Loucy (cell line): Measurements from ENCODE around the gene CRTAC1.

Experiments
- H2AFZ ChIP-seq: fragments of 200-600 bp; sonication (generic); 2 replicates; pipeline ENCODE4 v1.6.0; 2016; ENCODE audit warnings: antibody characterized with exemption, mild to moderate bottlenecking, low read length, moderate library complexity
- H3F3A ChIP-seq: fragments of 200-600 bp; 2 replicates; pipeline ENCODE4 v1.6.0; 2016; ENCODE audit warnings: antibody characterized with exemption, low read depth, mild to moderate bottlenecking
- H3K27me3 ChIP-seq: fragments of 200-600 bp; sonication (generic); 2 replicates; pipeline ENCODE4 v1.6.1; 2014; ENCODE audit warnings: low read length, mild to moderate bottlenecking; ENCODE audit not compliant: insufficient read depth, poor library complexity, severe bottlenecking
- H3K36me3 ChIP-seq: fragments of 200-600 bp; sonication (generic); 2 replicates; pipeline ENCODE4 v1.6.1; 2016; ENCODE audit warnings: low read length; ENCODE audit not compliant: insufficient read depth
- H3K4me1 ChIP-seq: fragments of 200-600 bp; sonication (generic); 2 replicates; pipeline ENCODE4 v1.5.1; 2014; ENCODE audit warnings: low read length, mild to moderate bottlenecking; ENCODE audit not compliant: insufficient read depth, poor library complexity, severe bottlenecking
- H3K4me2 ChIP-seq: fragments of 200-600 bp; sonication (generic); 2 replicates; pipeline ENCODE4 v1.6.0; 2014; ENCODE audit warnings: antibody characterized with exemption, low read length, low read depth, mild to moderate bottlenecking; ENCODE audit not compliant: poor library complexity, severe bottlenecking
- H3K4me3 ChIP-seq: fragments of 200-600 bp; sonication (generic); 2 replicates; pipeline ENCODE4 v1.5.1; 2014; ENCODE audit warnings: low read length, mild to moderate bottlenecking, mixed read lengths; ENCODE audit not compliant: poor library complexity, severe bottlenecking
- H3K79me2 ChIP-seq: fragments of 200-600 bp; sonication (generic); 2 replicates; pipeline ENCODE4 v1.6.1; 2014; ENCODE audit warnings: low read length; ENCODE audit not compliant: insufficient read depth
- H3K9ac ChIP-seq: fragments of 200-600 bp; sonication (generic); 2 replicates; pipeline ENCODE4 v1.6.0; 2014; ENCODE audit warnings: mild to moderate bottlenecking, low read depth, low read length, moderate library complexity; ENCODE audit not compliant: poor library complexity, severe bottlenecking
- H3K9me2 ChIP-seq: fragments of 200-600 bp; sonication (generic); replicated peaks from 2 replicates; pipeline ENCODE4 v1.6.1; 2016; ENCODE audit warnings: low read depth, low read length, mixed read lengths
- H3K9me3 ChIP-seq: fragments of 200-600 bp; sonication (generic); 2 replicates; pipeline ENCODE4 v1.6.1; 2014; ENCODE audit warnings: mild to moderate bottlenecking, antibody characterized with exemption, low read length, low read depth; ENCODE audit not compliant: insufficient read depth
- H4K20me1 ChIP-seq: fragments of 200-600 bp; sonication (generic); 2 replicates; pipeline ENCODE4 v1.6.0; 2014; ENCODE audit warnings: antibody characterized with exemption, low read length, mild to moderate bottlenecking; ENCODE audit not compliant: insufficient read depth, poor library complexity, severe bottlenecking
- EZH2phosphoT487 ChIP-seq: fragments of 200-600 bp; IDR thresholded peaks from 2 replicates; pipeline ENCODE4 v1.6.1; 2018; ENCODE audit warnings: antibody characterized with exemption, mild to moderate bottlenecking, moderate library complexity, borderline replicate concordance
- TF ChIP-seq, protein P1 (sequence below): fragments of 200-600 bp; sonication (generic); conservative IDR thresholded peaks from 2 replicates; pipeline ENCODE4 v1.5.1; 2014; ENCODE audit warnings: mild to moderate bottlenecking, antibody characterized with exemption, low read length

CRTAC1 gene

DNA sequence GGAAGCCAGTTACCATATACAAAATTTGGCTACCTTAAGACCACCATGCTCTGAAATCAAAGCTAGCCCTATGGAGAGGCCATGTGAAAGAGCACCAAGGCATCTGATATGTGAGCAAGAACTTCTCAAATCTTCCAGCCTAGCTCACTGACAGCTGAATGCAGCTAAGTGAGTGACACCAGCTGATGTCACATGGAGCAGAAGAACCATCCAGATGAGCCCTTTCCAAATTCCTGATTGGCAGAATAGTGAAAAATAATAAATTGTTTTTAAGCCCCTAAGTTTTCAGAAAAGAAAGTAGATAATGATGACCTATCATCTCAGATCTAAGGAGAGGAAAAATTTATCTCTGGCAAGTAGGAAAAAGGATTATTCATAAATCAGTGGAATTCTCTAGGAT is 85.6 kb downstream of the CRTAC1 start:
- Histone ChIP-seq H2AFZ (no peak overlapping the region), H3K9ac (no peak overlapping the region), H3K4me3 (no peak overlapping the region), H3K9me2 (no peaks in the 10 kb centered on the region), H3K4me1 (no peaks in the 10 kb centered on the region), H3K9me3 (no peaks in the 10 kb centered on the region), H3K79me2 (no peaks in the 10 kb centered on the region), H3K27me3 (no peaks in the 10 kb centered on the region), H3F3A (no peaks in the 10 kb centered on the region), H3K4me2 (no peak overlapping the region), H3K36me3 (no peaks in the 10 kb centered on the region), H4K20me1 (no peaks in the 10 kb centered on the region)
- TF ChIP-seq, protein P1, sequence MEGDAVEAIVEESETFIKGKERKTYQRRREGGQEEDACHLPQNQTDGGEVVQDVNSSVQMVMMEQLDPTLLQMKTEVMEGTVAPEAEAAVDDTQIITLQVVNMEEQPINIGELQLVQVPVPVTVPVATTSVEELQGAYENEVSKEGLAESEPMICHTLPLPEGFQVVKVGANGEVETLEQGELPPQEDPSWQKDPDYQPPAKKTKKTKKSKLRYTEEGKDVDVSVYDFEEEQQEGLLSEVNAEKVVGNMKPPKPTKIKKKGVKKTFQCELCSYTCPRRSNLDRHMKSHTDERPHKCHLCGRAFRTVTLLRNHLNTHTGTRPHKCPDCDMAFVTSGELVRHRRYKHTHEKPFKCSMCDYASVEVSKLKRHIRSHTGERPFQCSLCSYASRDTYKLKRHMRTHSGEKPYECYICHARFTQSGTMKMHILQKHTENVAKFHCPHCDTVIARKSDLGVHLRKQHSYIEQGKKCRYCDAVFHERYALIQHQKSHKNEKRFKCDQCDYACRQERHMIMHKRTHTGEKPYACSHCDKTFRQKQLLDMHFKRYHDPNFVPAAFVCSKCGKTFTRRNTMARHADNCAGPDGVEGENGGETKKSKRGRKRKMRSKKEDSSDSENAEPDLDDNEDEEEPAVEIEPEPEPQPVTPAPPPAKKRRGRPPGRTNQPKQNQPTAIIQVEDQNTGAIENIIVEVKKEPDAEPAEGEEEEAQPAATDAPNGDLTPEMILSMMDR: no peak
- TF ChIP-seq EZH2phosphoT487: no peak

DNA sequence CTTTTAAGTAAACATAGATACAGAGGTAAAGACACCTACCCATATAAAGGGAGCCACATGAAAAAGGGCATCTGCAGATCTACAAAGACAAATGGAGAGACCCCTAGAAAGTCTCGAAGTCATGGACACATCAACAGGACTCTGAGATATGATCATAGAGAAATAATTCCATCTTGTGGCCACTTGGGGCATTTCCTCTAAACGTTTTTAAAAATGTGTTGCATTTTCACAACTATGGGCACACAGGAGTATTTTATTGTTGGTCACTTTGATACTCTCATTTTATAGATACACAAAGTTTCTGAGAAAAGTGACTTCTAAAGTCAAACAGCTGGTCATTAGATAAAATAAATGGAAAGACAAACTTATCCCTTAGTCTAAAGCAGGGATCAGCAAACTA is 87.1 kb downstream of the CRTAC1 start:
- Histone ChIP-seq H4K20me1 (no peaks in the 10 kb centered on the region), H3K4me1 (no peaks in the 10 kb centered on the region), H2AFZ (no peak overlapping the region), H3K4me2 (no peak overlapping the region), H3K9me3 (no peaks in the 10 kb centered on the region), H3K4me3 (no peak overlapping the region), H3K9ac (no peak overlapping the region), H3K9me2 (no peaks in the 10 kb centered on the region), H3K27me3 (no peaks in the 10 kb centered on the region), H3F3A (no peaks in the 10 kb centered on the region), H3K79me2 (no peaks in the 10 kb centered on the region), H3K36me3 (no peaks in the 10 kb centered on the region)
- no peak for TF ChIP-seq EZH2phosphoT487
- TF ChIP-seq, protein P1: 0 out of 2 replicates have a peak, but pooled peaks have one; percentile 25

DNA sequence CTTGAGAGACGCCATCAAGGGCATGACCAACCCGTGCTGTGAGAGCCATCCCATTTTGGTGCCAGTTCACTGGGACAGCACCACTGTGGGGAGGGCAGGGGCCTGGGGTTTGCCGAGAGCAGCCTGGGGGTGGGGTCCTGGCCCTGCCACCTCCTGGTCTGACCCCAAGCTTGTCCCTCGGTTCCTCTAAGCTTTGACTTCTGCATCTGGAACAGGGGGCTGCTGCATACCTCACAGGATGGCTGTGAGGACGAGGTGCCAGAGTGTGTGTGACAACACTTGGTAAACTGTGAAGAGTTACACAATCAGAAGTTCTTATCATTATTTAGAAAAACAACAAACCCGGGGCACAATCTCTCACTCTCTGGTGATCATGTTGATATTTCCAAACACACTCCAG is 89.9 kb downstream of the CRTAC1 start:
- Histone ChIP-seq H3K27me3 (no peaks in the 10 kb centered on the region), H2AFZ (no peak overlapping the region), H4K20me1 (no peaks in the 10 kb centered on the region), H3K36me3 (no peaks in the 10 kb centered on the region), H3K9me2 (no peaks in the 10 kb centered on the region), H3K4me3 (no peak overlapping the region), H3K4me2 (no peak overlapping the region), H3K79me2 (no peaks in the 10 kb centered on the region), H3K9me3 (no peaks in the 10 kb centered on the region), H3K4me1 (no peaks in the 10 kb centered on the region), H3F3A (no peaks in the 10 kb centered on the region), H3K9ac (no peak overlapping the region)
- TF ChIP-seq, protein P1: no peak
- no peak for TF ChIP-seq EZH2phosphoT487
